GM12878 (cell line): ENCODE measurements around the gene LRRC74B. TPM values are rescaled to one million over a fixed set of nuclear protein-coding genes. Genes with fewer than 3 reads are reported as not detected.
A peak's percentile ranks its signal among the peaks of the same experiment; 100 is the strongest.

Experiments used
- CBX3 ChIP-seq: fragments of 200-600 bp; sonication (generic); IDR thresholded peaks from 2 replicates; pipeline ENCODE4 v1.6.1; 2016; ENCODE audit warnings: low read depth, borderline replicate concordance
- CEBPZ ChIP-seq: fragments of 150-350 bp; IDR thresholded peaks from 2 replicates; pipeline ENCODE4 v1.6.1; 2016; ENCODE audit warnings: low read depth, low read length
- EED ChIP-seq: sonication (generic); IDR thresholded peaks from 2 replicates; pipeline ENCODE4 v1.6.1; 2016; ENCODE audit warnings: antibody characterized with exemption, low read depth
- ESRRA ChIP-seq: IDR thresholded peaks from 2 replicates; pipeline ENCODE4 v1.6.1; 2012; ENCODE audit warnings: mild to moderate bottlenecking, low read length, improper control_type of control experiment
- HSF1 ChIP-seq: fragments of 150-350 bp; IDR thresholded peaks from 2 replicates; pipeline ENCODE4 v1.6.1; 2014; ENCODE audit warnings: mild to moderate bottlenecking, low read depth, low read length
- JUNB ChIP-seq: IDR thresholded peaks from 2 replicates; pipeline ENCODE4 v1.6.1; 2016; ENCODE audit warnings: antibody characterized with exemption, mild to moderate bottlenecking
- MEF2B ChIP-seq: fragments of 450-650 bp; IDR thresholded peaks from 2 replicates; pipeline ENCODE4 v1.6.1; 2018; ENCODE audit warnings: mild to moderate bottlenecking, moderate library complexity; ENCODE audit not compliant: partially characterized antibody, poor library complexity, severe bottlenecking
- NFYA ChIP-seq: IDR thresholded peaks from 2 replicates; pipeline ENCODE4 v1.6.1; 2011; ENCODE audit warnings: low read depth, mild to moderate bottlenecking, low read length, improper control_type of control experiment, borderline replicate concordance
- PKNOX1 ChIP-seq: fragments of 450-650 bp; IDR thresholded peaks from 2 replicates; pipeline ENCODE4 v1.6.1; 2016; ENCODE audit warnings: mild to moderate bottlenecking
- RBBP5 ChIP-seq: fragments of 200-600 bp; sonication (generic); conservative IDR thresholded peaks from 2 replicates; pipeline ENCODE4 v1.6.1; 2016
- RELB ChIP-seq: fragments of 450-650 bp; IDR thresholded peaks from 2 replicates; pipeline ENCODE4 v1.6.1; 2017; ENCODE audit warnings: low read depth, mild to moderate bottlenecking, moderate library complexity
- REST ChIP-seq: IDR thresholded peaks from 2 replicates; pipeline ENCODE4 v1.6.1; 2012; ENCODE audit warnings: mild to moderate bottlenecking, low read depth, low read length
- ZNF217 ChIP-seq: fragments of 450-650 bp; IDR thresholded peaks from 2 replicates; pipeline ENCODE4 v1.6.1; 2017; ENCODE audit warnings: antibody characterized with exemption, mild to moderate bottlenecking
- ZNF384 ChIP-seq: IDR thresholded peaks from 2 replicates; pipeline ENCODE4 v1.6.1; 2012; ENCODE audit warnings: low read depth, mild to moderate bottlenecking, low read length, improper control_type of control experiment, borderline replicate concordance
- polyA plus RNA-seq, 11 experiments: library from polyadenylated mRNA; depleted of rRNA in 4 of 11; unstranded in 6 of 11; stranded (reverse) in 5 of 11; fragments of >200 nt; fragmentation: Nextera tagmentation in 4 of 11; fragmentation: Illumina TruSeq in 1 of 11; extraction: Ambion mirVana in 4 of 11; extraction: Trizol in 1 of 11; gene quantifications; 1 replicate in 1 of 11; 2 replicates in 10 of 11; pipeline versions ENCODE4 v1.2.1 to v1.2.3, GENCODE V29; 2011 to 2016; ENCODE audit warnings: inconsistent platforms in 2 of 11, missing spikeins in 2 of 11, low read depth in 1 of 11
- total RNA-seq, 4 experiments: library from RNA; depleted of rRNA in 3 of 4; stranded (reverse); fragments of >200 nt in 3 of 4; fragmentation: Illumina TruSeq in 1 of 4; extraction: Trizol in 1 of 4; gene quantifications; 2 replicates each; pipeline versions ENCODE4 v1.2.1 to v1.2.3, GENCODE V29; 2013 to 2021

The LRRC74B gene
- total and polyA plus RNA-seq, 10 of the 15 experiments (the other 5 are each of a cell fraction or from before 2014, with no cell fraction given) = not detected

GRCh38 chr22:21001601-21002325, 44.0 kb upstream of the LRRC74B start, which contains the start of gene THAP7 (continued):
- no peak for TF ChIP-seq MEF2B
- TF ChIP-seq ZNF217 = no peak
- no peak for TF ChIP-seq JUNB
- TF ChIP-seq PKNOX1 = peak; percentile 67
- TF ChIP-seq NFYA = no peak
- no peak for TF ChIP-seq ESRRA
- no peak for TF ChIP-seq RELB
- no peak for TF ChIP-seq ZNF384
- TF ChIP-seq CEBPZ = no peak
- peak; percentile 70; the same call in 1 of the 2 replicates for TF ChIP-seq EED
- TF ChIP-seq RBBP5 = no peak
- TF ChIP-seq REST = no peak
- no peak for TF ChIP-seq HSF1
- TF ChIP-seq CBX3 = no peak
